NB4 (cell line): ENCODE data around the gene RAB34.
A peak's percentile ranks its signal among the peaks of the same experiment; 100 is the strongest.
"Not testable (repeated sequence)": the region's sequence is repeated elsewhere in the genome, so short reads cannot be mapped to it uniquely, and the experiment has no call there.

Experiments
- DNase-seq: peaks from one replicate; pipeline ENCODE4 v3.0.0; 2010; ENCODE audit warnings: low read depth
- H3K4me3 ChIP-seq: one replicate; pipeline ENCODE4 v1.5.1; 2011; ENCODE audit warnings: mild to moderate bottlenecking, low read depth, low read length, moderate library complexity
- CTCF ChIP-seq: IDR thresholded peaks from one replicate; pipeline ENCODE4 v1.5.1; 2012; ENCODE audit warnings: low read depth, low read length
- MAX ChIP-seq: IDR thresholded peaks from 2 replicates; pipeline ENCODE4 v1.6.1; 2011; ENCODE audit warnings: low read depth, low read length
- MYC ChIP-seq: IDR thresholded peaks from 2 replicates; pipeline ENCODE4 v1.6.1; 2011; ENCODE audit warnings: low read depth, low read length
- POLR2A ChIP-seq: IDR thresholded peaks from 2 replicates; pipeline ENCODE4 v1.6.1; 2011; ENCODE audit warnings: mild to moderate bottlenecking; ENCODE audit not compliant: insufficient read length; ENCODE audit errors: extremely low read depth

The RAB34 gene

GRCh38 chr17:28737316-28737715 is 19.6 kb upstream of the RAB34 start:
- no peak overlapping the region for H3K4me3 ChIP-seq
- TF ChIP-seq MAX (no peak), CTCF (no peak), POLR2A (no peak), MYC (no peak)
- DNase-seq = no peak

- not testable (repeated sequence) for H3K4me3 ChIP-seq, DNase-seq
Observed at GRCh38 chr17:28735913-28736769, 18.5 kb upstream of the RAB34 start.

GRCh38 chr17:28735242-28735722 is 17.6 kb upstream of the RAB34 start:
- H3K4me3 ChIP-seq = no peak overlapping the region
- DNase-seq = peak; percentile 52
- no peak for TF ChIP-seq MYC
- TF ChIP-seq MAX = no peak
- no peak for TF ChIP-seq CTCF
- no peak for TF ChIP-seq POLR2A

GRCh38 chr17:28734712-28735241 is 17.1 kb upstream of the RAB34 start:
- H3K4me3 ChIP-seq = no peak overlapping the region
- TF ChIP-seq CTCF = no peak
- TF ChIP-seq MAX = no peak
- no peak for DNase-seq

- no peak for DNase-seq
- H3K4me3 ChIP-seq = no peak overlapping the region
- TF ChIP-seq MYC (no peak), MAX (no peak), CTCF (no peak), POLR2A (no peak)
Observed at GRCh38 chr17:28733346-28733745, 15.7 kb upstream of the RAB34 start.

- no peak for DNase-seq
- no peak for TF ChIP-seq CTCF
- no peak for TF ChIP-seq MYC
- TF ChIP-seq POLR2A = no peak
- no peak for TF ChIP-seq MAX
Observed at GRCh38 chr17:28729950-28730330, 12.3 kb upstream of the RAB34 start.

More at GRCh38 chr17:28729950-28730330, 12.3 kb upstream of the RAB34 start:
- H3K4me3 ChIP-seq = no peak overlapping the region
